CD8-positive, alpha-beta memory T cell (primary cell): ENCODE data around the gene ZNF516. TPM values are rescaled to one million over a fixed set of nuclear protein-coding genes. Genes with fewer than 3 reads are reported as not detected.

Source experiments
- CTCF ChIA-PET: fragments of 350-600 bp; sonication (Branson Sonifier 250); formaldehyde crosslinking; loops from one replicate; lab custom pipeline; 2021; ENCODE audit warnings: antibody characterized with exemption; lab: Charles Lee
- POLR2A ChIA-PET: fragments of 350-600 bp; sonication (Branson Sonifier 250); formaldehyde crosslinking; loops from one replicate; lab custom pipeline; 2021; ENCODE audit warnings: antibody characterized with exemption; lab: Charles Lee
- DNase-seq, 5 donors: peaks; one replicate each; pipeline versions ENCODE4 v3.0.0 to v3.0.0-alpha.2; 2020 to 2022; ENCODE audit warnings: mixed read lengths in 1 of 5
- H3K27ac ChIP-seq: one replicate; pipeline ENCODE4 v1.7.0; 2013; ENCODE audit warnings: low read depth, mild to moderate bottlenecking, low read length, moderate library complexity
- H3K27me3 ChIP-seq: 2 replicates; pipeline ENCODE4 v1.7.0; 2013; ENCODE audit warnings: low read length, mild to moderate bottlenecking; ENCODE audit not compliant: insufficient read depth, poor library complexity, severe bottlenecking
- H3K36me3 ChIP-seq: 2 replicates; pipeline ENCODE4 v1.7.0; 2013; ENCODE audit warnings: mild to moderate bottlenecking, low read length, moderate library complexity; ENCODE audit not compliant: insufficient read depth
- H3K4me1 ChIP-seq: 2 replicates; pipeline ENCODE4 v1.7.0; 2013; ENCODE audit warnings: mild to moderate bottlenecking, low read length, moderate library complexity; ENCODE audit not compliant: insufficient read depth
- H3K4me3 ChIP-seq: 2 replicates; pipeline ENCODE4 v1.7.0; 2013; ENCODE audit warnings: mild to moderate bottlenecking, low read length
- H3K9me3 ChIP-seq: 2 replicates; pipeline ENCODE4 v1.7.0; 2013; ENCODE audit warnings: mild to moderate bottlenecking, low read length
- H3K27ac Mint-ChIP-seq, 8 donors: one replicate each; pipeline ENCODE4 v1.8.0; 2020 to 2021; ENCODE audit warnings: mixed read lengths in 8 of 8, mild to moderate bottlenecking in 6 of 8, inconsistent platforms in 3 of 8, moderate library complexity in 3 of 8
- H3K27me3 Mint-ChIP-seq, 2 donors: one replicate each; pipeline ENCODE4 v1.8.0; 2020 to 2021; ENCODE audit warnings: mixed read lengths in 2 of 2, mild to moderate bottlenecking in 1 of 2, moderate library complexity in 1 of 2
- H3K36me3 Mint-ChIP-seq, 3 donors: one replicate each; pipeline ENCODE4 v1.8.0; 2020 to 2021; ENCODE audit warnings: mixed read lengths in 3 of 3, inconsistent platforms in 1 of 3, mild to moderate bottlenecking in 1 of 3
- H3K4me1 Mint-ChIP-seq, 3 donors: one replicate each; pipeline ENCODE4 v1.8.0; 2020 to 2021; ENCODE audit warnings: mixed read lengths in 3 of 3, inconsistent platforms in 1 of 3, mild to moderate bottlenecking in 1 of 3
- H3K4me3 Mint-ChIP-seq, 7 donors: one replicate each; pipeline ENCODE4 v1.8.0; 2020 to 2021; ENCODE audit warnings: mixed read lengths in 7 of 7, mild to moderate bottlenecking in 6 of 7, moderate library complexity in 4 of 7, inconsistent platforms in 2 of 7
- H3K9me3 Mint-ChIP-seq, 5 donors: one replicate each; pipeline ENCODE4 v1.8.0; 2020 to 2022; ENCODE audit warnings: mixed read lengths in 5 of 5, mild to moderate bottlenecking in 3 of 5, moderate library complexity in 2 of 5, inconsistent platforms in 1 of 5
- polyA plus RNA-seq: library from polyadenylated mRNA; unstranded; fragments of 300-500 nt; fragmentation: Illumina TruSeq; gene quantifications from one replicate; pipeline ENCODE4 v1.2.3, GENCODE V29; 2021
- total RNA-seq, 2 experiments: library from RNA; stranded (reverse); gene quantifications; one replicate each; pipeline ENCODE4 v1.2.3, GENCODE V29; 2021

Gene ZNF516
- total and polyA plus RNA-seq, 3 experiments from 2014 or later: 1.3 to 1.9 (median 1.6) TPM

- Histone ChIP-seq H3K4me3 (no peak overlapping the region), H3K36me3 (no peaks in the 10 kb centered on the region), H3K27me3 (no peaks in the 10 kb centered on the region), H3K4me1 (no peaks in the 10 kb centered on the region), H3K9me3 (no peaks in the 10 kb centered on the region), H3K27ac (no peak overlapping the region)
- H3K36me3 Mint-ChIP-seq: no peaks in the 10 kb centered on the region
- peaks cover 2 to 6% of the 10 kb centered on the region in 2 donors for H3K27me3 Mint-ChIP-seq
- H3K27ac Mint-ChIP-seq: no peak overlapping the region
- POLR2A ChIA-PET: no interaction called here
- no peak overlapping the region for H3K4me3 Mint-ChIP-seq
- DNase-seq: no peak
- peaks cover 0 to 6% (median under 1%) of the 10 kb centered on the region in 5 donors for H3K9me3 Mint-ChIP-seq
- CTCF ChIA-PET: no interaction called here
- no peaks in the 10 kb centered on the region for H3K4me1 Mint-ChIP-seq
These were observed 156.3 kb downstream of the ZNF516 start for GRCh38 chr18:76338619-76339245.

GRCh38 chr18:76338088-76338487 lies 157.0 kb downstream of the ZNF516 start:
- no peak for DNase-seq
- no peaks in the 10 kb centered on the region for H3K27me3 ChIP-seq
- no peaks in the 10 kb centered on the region for H3K4me1 ChIP-seq
- H3K4me3 ChIP-seq: no peak overlapping the region
- peaks cover 2 to 6% of the 10 kb centered on the region in 2 donors for H3K27me3 Mint-ChIP-seq
- H3K9me3 Mint-ChIP-seq: peaks cover 0 to 8% (median 4%) of the 10 kb centered on the region in 5 donors
- H3K36me3 Mint-ChIP-seq: no peaks in the 10 kb centered on the region
- POLR2A ChIA-PET: no interaction called here
- no peak overlapping the region for H3K27ac Mint-ChIP-seq
- no peak overlapping the region for H3K4me3 Mint-ChIP-seq
- no peaks in the 10 kb centered on the region for H3K4me1 Mint-ChIP-seq
- CTCF ChIA-PET: no interaction called here
- H3K9me3 ChIP-seq: no peaks in the 10 kb centered on the region
- no peaks in the 10 kb centered on the region for H3K36me3 ChIP-seq
- no peak overlapping the region for H3K27ac ChIP-seq

- Mint-ChIP-seq H3K36me3 (no peaks in the 10 kb centered on the region), H3K27ac (no peak overlapping the region), H3K4me1 (no peaks in the 10 kb centered on the region), H3K9me3 (peaks cover 0 to 12% (median 7%) of the 10 kb centered on the region in 5 donors), H3K27me3 (peaks cover 2 to 6% of the 10 kb centered on the region in 2 donors), H3K4me3 (no peak overlapping the region)
- POLR2A ChIA-PET: no interaction called here
- Histone ChIP-seq H3K27me3 (no peaks in the 10 kb centered on the region), H3K4me1 (no peaks in the 10 kb centered on the region), H3K4me3 (no peak overlapping the region), H3K36me3 (no peaks in the 10 kb centered on the region), H3K27ac (no peak overlapping the region), H3K9me3 (no peaks in the 10 kb centered on the region)
- CTCF ChIA-PET: no interaction called here
- no peak for DNase-seq
These were observed 159.0 kb downstream of the ZNF516 start for GRCh38 chr18:76335859-76336640.

GRCh38 chr18:76328140-76328539 lies 166.9 kb downstream of the ZNF516 start:
- no peaks in the 10 kb centered on the region for H3K4me1 Mint-ChIP-seq
- Histone ChIP-seq H3K9me3 (no peaks in the 10 kb centered on the region), H3K27me3 (no peaks in the 10 kb centered on the region), H3K36me3 (no peaks in the 10 kb centered on the region), H3K4me3 (no peak overlapping the region), H3K27ac (no peak overlapping the region), H3K4me1 (no peaks in the 10 kb centered on the region)
- H3K36me3 Mint-ChIP-seq: peaks cover 0 to 6% (median 3%) of the 10 kb centered on the region in 3 donors
- ChIA-PET CTCF (no interaction called here), POLR2A (no interaction called here)
- H3K27ac Mint-ChIP-seq: no peak overlapping the region
- no peak overlapping the region for H3K4me3 Mint-ChIP-seq
- DNase-seq: no peak
- peaks cover 8 to 26% of the 10 kb centered on the region in 2 donors for H3K27me3 Mint-ChIP-seq
- peaks cover 4 to 25% (median 13%) of the 10 kb centered on the region in 5 donors for H3K9me3 Mint-ChIP-seq

- Mint-ChIP-seq H3K9me3 (peaks cover 0 to 5% (median 0%) of the 10 kb centered on the region in 5 donors), H3K27me3 (peaks cover 7 to 37% of the 10 kb centered on the region in 2 donors), H3K36me3 (no peaks in the 10 kb centered on the region), H3K4me3 (no peak overlapping the region), H3K4me1 (no peaks in the 10 kb centered on the region), H3K27ac (no peak overlapping the region)
- no peaks in the 10 kb centered on the region for H3K36me3 ChIP-seq
- DNase-seq: no peak
- no peak overlapping the region for H3K27ac ChIP-seq
- POLR2A ChIA-PET: no interaction called here
- H3K9me3 ChIP-seq: no peaks in the 10 kb centered on the region
- no peaks in the 10 kb centered on the region for H3K27me3 ChIP-seq
- CTCF ChIA-PET: no interaction called here
- H3K4me3 ChIP-seq: no peak overlapping the region
- H3K4me1 ChIP-seq: no peaks in the 10 kb centered on the region
These were observed 171.2 kb downstream of the ZNF516 start for GRCh38 chr18:76323891-76324290.

GRCh38 chr18:76322686-76323085 lies 172.4 kb downstream of the ZNF516 start:
- no peak overlapping the region for H3K27ac ChIP-seq
- peaks cover 11 to 34% of the 10 kb centered on the region in 2 donors for H3K27me3 Mint-ChIP-seq
- H3K27me3 ChIP-seq: no peaks in the 10 kb centered on the region
- DNase-seq: no peak
- no peaks in the 10 kb centered on the region for H3K36me3 ChIP-seq
- H3K36me3 Mint-ChIP-seq: no peaks in the 10 kb centered on the region
- no peak overlapping the region for H3K4me3 ChIP-seq
- H3K4me3 Mint-ChIP-seq: no peak overlapping the region
- H3K9me3 ChIP-seq: no peaks in the 10 kb centered on the region
- CTCF ChIA-PET: no interaction called here
- H3K27ac Mint-ChIP-seq: no peak overlapping the region
- no peaks in the 10 kb centered on the region for H3K4me1 ChIP-seq
- H3K9me3 Mint-ChIP-seq: peaks cover 0 to 2% (median 0%) of the 10 kb centered on the region in 5 donors
- no peaks in the 10 kb centered on the region for H3K4me1 Mint-ChIP-seq
- POLR2A ChIA-PET: no interaction called here

- Mint-ChIP-seq H3K9me3 (no peaks in the 10 kb centered on the region), H3K27me3 (peaks cover 7 to 19% of the 10 kb centered on the region in 2 donors), H3K4me3 (no peak overlapping the region), H3K4me1 (no peaks in the 10 kb centered on the region), H3K36me3 (no peaks in the 10 kb centered on the region), H3K27ac (no peak overlapping the region)
- Histone ChIP-seq H3K9me3 (no peaks in the 10 kb centered on the region), H3K27me3 (no peaks in the 10 kb centered on the region), H3K4me3 (no peak overlapping the region), H3K4me1 (no peaks in the 10 kb centered on the region), H3K27ac (no peak overlapping the region), H3K36me3 (no peaks in the 10 kb centered on the region)
- ChIA-PET CTCF (no interaction called here), POLR2A (no interaction called here)
- DNase-seq: no peak
These were observed 175.7 kb downstream of the ZNF516 start for GRCh38 chr18:76319366-76319765.

- H3K4me3 ChIP-seq: no peak overlapping the region
- no peaks in the 10 kb centered on the region for H3K4me1 ChIP-seq
- H3K9me3 ChIP-seq: no peaks in the 10 kb centered on the region
- CTCF ChIA-PET: no interaction called here
- peaks cover 7 to 22% of the 10 kb centered on the region in 2 donors for H3K27me3 Mint-ChIP-seq
- no peaks in the 10 kb centered on the region for H3K27me3 ChIP-seq
- DNase-seq: no peak
- no peak overlapping the region for H3K27ac ChIP-seq
- no peak overlapping the region for H3K4me3 Mint-ChIP-seq
- no peak overlapping the region for H3K27ac Mint-ChIP-seq
- H3K9me3 Mint-ChIP-seq: no peaks in the 10 kb centered on the region
- POLR2A ChIA-PET: no interaction called here
- H3K36me3 Mint-ChIP-seq: no peaks in the 10 kb centered on the region
- no peaks in the 10 kb centered on the region for H3K36me3 ChIP-seq
- H3K4me1 Mint-ChIP-seq: no peaks in the 10 kb centered on the region
These were observed 176.4 kb downstream of the ZNF516 start for GRCh38 chr18:76318607-76319006.
